WTC11 (cell line): ENCODE data around the gene UGCG. TPM values are rescaled to one million over a fixed set of nuclear protein-coding genes. Genes with fewer than 3 reads are reported as not detected.

Experiments
- ATAC-seq: fragments of 200-7000 bp; cut with Tn5 transposase; 2 replicates; pipeline ENCODE4 v1.10.0; 2021; ENCODE audit warnings: mild to moderate bottlenecking, moderate library complexity
- CTCF ChIA-PET: fragments of 300-600 bp; sonication (Branson Sonifier 250); formaldehyde crosslinking; loops from one replicate; lab custom pipeline; 2021; ENCODE audit warnings: antibody characterized with exemption; lab: Charles Lee
- POLR2A ChIA-PET: fragments of 350-600 bp; sonication (Branson Sonifier 250); formaldehyde crosslinking; loops from one replicate; lab custom pipeline; 2021; ENCODE audit warnings: antibody characterized with exemption; lab: Charles Lee
- DNase-seq: peaks from one replicate; pipeline ENCODE4 v3.0.0; 2021; ENCODE audit warnings: low spot score
- H3K27ac Mint-ChIP-seq: 2 replicates; pipeline ENCODE4 v1.8.0; 2021; ENCODE audit warnings: mixed read lengths
- H3K27me3 Mint-ChIP-seq: 2 replicates; pipeline ENCODE4 v1.8.0; 2021; ENCODE audit warnings: low read depth, mild to moderate bottlenecking, moderate library complexity, mixed read lengths
- H3K36me3 Mint-ChIP-seq: 2 replicates; pipeline ENCODE4 v1.8.0; 2021; ENCODE audit warnings: mixed read lengths
- H3K4me1 Mint-ChIP-seq: 2 replicates; pipeline ENCODE4 v1.8.0; 2022; ENCODE audit warnings: mixed read lengths
- H3K4me3 Mint-ChIP-seq: 2 replicates; pipeline ENCODE4 v1.8.0; 2021; ENCODE audit warnings: mild to moderate bottlenecking, moderate library complexity, mixed read lengths
- H3K9me3 Mint-ChIP-seq: 2 replicates; pipeline ENCODE4 v1.8.0; 2021; ENCODE audit warnings: mixed read lengths
- EMX1 ChIP-seq: fragments of 250-450 bp; sonication (Bioruptor Pico); IDR thresholded peaks from 2 replicates; pipeline ENCODE4 v1.8.0; 2021; ENCODE audit warnings: mild to moderate bottlenecking
- FOXJ3 ChIP-seq: sonication (generic); formaldehyde crosslinking; IDR thresholded peaks from 2 replicates; pipeline ENCODE4 v1.9.0; 2021; ENCODE audit warnings: missing genetic modification reagents, mild to moderate bottlenecking, borderline replicate concordance
- FOXK1 ChIP-seq: sonication (generic); formaldehyde crosslinking; IDR thresholded peaks from 2 replicates; pipeline ENCODE4 v1.8.0; 2022; ENCODE audit warnings: mild to moderate bottlenecking, moderate library complexity, missing genetic modification reagents
- NFATC4 ChIP-seq: fragments of 250-450 bp; sonication (Bioruptor Pico); IDR thresholded peaks from 2 replicates; pipeline ENCODE4 v1.9.0; 2021; ENCODE audit warnings: mild to moderate bottlenecking
- NR1H2 ChIP-seq: sonication (generic); formaldehyde crosslinking; IDR thresholded peaks from 2 replicates; pipeline ENCODE4 v1.9.0; 2021; ENCODE audit warnings: mild to moderate bottlenecking, moderate library complexity, missing genetic modification reagents
- RORB ChIP-seq: fragments of 250-450 bp; sonication (Bioruptor Pico); IDR thresholded peaks from 2 replicates; pipeline ENCODE4 v1.9.0; 2021; ENCODE audit warnings: mild to moderate bottlenecking
- TEAD1 ChIP-seq: sonication (generic); formaldehyde crosslinking; IDR thresholded peaks from 2 replicates; pipeline ENCODE4 v1.8.0; 2022; ENCODE audit warnings: mild to moderate bottlenecking, missing genetic modification reagents
- ZNF138 ChIP-seq: sonication (generic); formaldehyde crosslinking; conservative IDR thresholded peaks from 2 replicates; pipeline ENCODE4 v1.8.1; 2022; ENCODE audit warnings: mild to moderate bottlenecking, moderate library complexity, missing genetic modification reagents
- ZNF232 ChIP-seq: sonication (generic); formaldehyde crosslinking; IDR thresholded peaks from 2 replicates; pipeline ENCODE4 v1.8.0; 2022; ENCODE audit warnings: mild to moderate bottlenecking, missing genetic modification reagents
- ZNF263 ChIP-seq: sonication (generic); formaldehyde crosslinking; IDR thresholded peaks from 2 replicates; pipeline ENCODE4 v1.8.1; 2022; ENCODE audit warnings: low read depth, mild to moderate bottlenecking, moderate library complexity, missing genetic modification reagents
- ZNF423 ChIP-seq: fragments of 250-450 bp; sonication (Bioruptor Pico); IDR thresholded peaks from 2 replicates; pipeline ENCODE4 v2.1.2; 2022; ENCODE audit warnings: mild to moderate bottlenecking, moderate library complexity
- total RNA-seq: library from RNA; stranded (reverse); gene quantifications from 3 replicates; pipeline ENCODE4 v1.2.3, GENCODE V29; 2021
- TF ChIP-seq, protein P1 (sequence below): fragments of 250-450 bp; sonication (Bioruptor Pico); conservative IDR thresholded peaks from 2 replicates; pipeline ENCODE4 v1.9.0; 2021; ENCODE audit warnings: mild to moderate bottlenecking
- TF ChIP-seq, protein P2 (sequence below): fragments of 200-600 bp; IDR thresholded peaks from 2 replicates; pipeline ENCODE4 v1.8.0; 2022; ENCODE audit warnings: antibody characterized with exemption
- TF ChIP-seq, protein P3 (sequence below): sonication (generic); formaldehyde crosslinking; IDR thresholded peaks from 2 replicates; pipeline ENCODE4 v1.8.1; 2023; ENCODE audit warnings: mild to moderate bottlenecking, missing genetic modification reagents, borderline replicate concordance
- TF ChIP-seq, protein P4 (sequence below): fragments of 250-450 bp; sonication (Bioruptor Pico); IDR thresholded peaks from 2 replicates; pipeline ENCODE4 v1.9.0; 2021; ENCODE audit warnings: mild to moderate bottlenecking
- TF ChIP-seq, protein P5 (sequence below): sonication (generic); formaldehyde crosslinking; IDR thresholded peaks from 2 replicates; pipeline ENCODE4 v1.8.0; 2022; ENCODE audit warnings: mild to moderate bottlenecking, missing genetic modification reagents
- TF ChIP-seq, protein P6 (sequence below): sonication (generic); formaldehyde crosslinking; IDR thresholded peaks from 2 replicates; pipeline ENCODE4 v1.8.0; 2023; ENCODE audit warnings: missing genetic modification reagents
- TF ChIP-seq, protein P7 (sequence below): sonication (generic); formaldehyde crosslinking; IDR thresholded peaks from 2 replicates; pipeline ENCODE4 v1.8.1; 2023; ENCODE audit warnings: mild to moderate bottlenecking, missing genetic modification reagents
- TF ChIP-seq, protein P8 (sequence below): sonication (generic); formaldehyde crosslinking; IDR thresholded peaks from 2 replicates; pipeline ENCODE4 v1.8.0; 2022; ENCODE audit warnings: mild to moderate bottlenecking, missing genetic modification reagents

UGCG gene
- total RNA-seq, 1 experiment from 2014 or later, result 37.5 TPM

DNA sequence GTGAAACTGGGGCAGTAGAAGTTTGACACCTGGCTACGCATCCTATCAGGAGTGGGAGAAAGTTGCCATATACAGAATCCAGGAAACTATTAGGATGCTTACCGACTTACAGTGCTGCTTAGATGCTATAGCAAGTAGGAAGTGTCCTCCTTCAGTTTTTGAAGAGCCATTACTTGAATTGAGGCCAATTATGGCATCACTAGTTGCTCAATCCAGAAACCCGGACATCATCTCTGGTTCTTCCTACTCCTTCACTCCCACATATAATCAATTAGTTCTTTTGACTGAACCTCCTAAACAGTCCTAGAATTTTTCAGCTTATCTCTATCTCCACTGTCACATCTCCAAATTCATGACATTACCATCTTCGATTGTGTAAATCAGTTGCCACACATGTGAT is 41.8 kb upstream of the UGCG start (continued):
- TF ChIP-seq RORB (CRISPR knock-in tag) (no peak), ZNF423 (CRISPR knock-in tag) (no peak), ZNF232 (CRISPR knock-in tag) (no peak), ZNF263 (CRISPR knock-in tag) (no peak), FOXK1 (no peak), NR1H2 (CRISPR knock-in tag) (no peak)
- TF ChIP-seq, protein P1, sequence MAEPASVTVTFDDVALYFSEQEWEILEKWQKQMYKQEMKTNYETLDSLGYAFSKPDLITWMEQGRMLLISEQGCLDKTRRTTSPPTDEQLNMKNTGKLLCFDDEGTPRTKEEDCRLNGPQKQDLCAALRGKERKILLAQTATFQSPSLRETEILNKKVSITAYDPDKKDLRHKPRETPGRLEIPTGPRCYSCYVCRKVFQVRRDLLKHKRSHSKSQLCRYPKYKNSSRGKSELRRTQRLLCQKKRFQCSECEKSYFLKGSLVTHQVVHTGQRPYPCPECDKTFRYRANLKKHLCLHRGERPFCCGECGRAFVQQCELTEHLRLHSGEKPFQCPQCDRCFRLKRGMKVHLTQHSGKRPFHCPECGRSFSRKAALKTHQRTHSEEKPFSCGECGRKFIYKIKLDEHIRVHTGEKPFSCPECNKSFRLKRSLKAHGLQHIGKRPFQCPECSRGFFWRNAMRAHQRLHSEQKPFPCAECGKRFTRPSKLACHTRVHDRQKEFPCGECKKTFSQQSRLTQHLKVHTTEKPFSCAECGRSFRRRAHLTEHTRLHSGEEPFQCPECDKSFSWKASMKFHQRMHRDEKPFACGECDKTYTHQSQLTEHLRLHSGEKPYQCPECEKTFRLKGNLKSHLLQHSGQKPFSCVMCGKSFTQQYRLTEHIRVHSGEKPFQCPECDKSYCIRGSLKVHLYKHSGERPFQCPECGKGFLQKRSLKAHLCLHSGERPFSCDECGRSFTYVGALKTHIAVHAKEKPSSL (CRISPR knock-in tag), result no peak
- TF ChIP-seq, protein P2, sequence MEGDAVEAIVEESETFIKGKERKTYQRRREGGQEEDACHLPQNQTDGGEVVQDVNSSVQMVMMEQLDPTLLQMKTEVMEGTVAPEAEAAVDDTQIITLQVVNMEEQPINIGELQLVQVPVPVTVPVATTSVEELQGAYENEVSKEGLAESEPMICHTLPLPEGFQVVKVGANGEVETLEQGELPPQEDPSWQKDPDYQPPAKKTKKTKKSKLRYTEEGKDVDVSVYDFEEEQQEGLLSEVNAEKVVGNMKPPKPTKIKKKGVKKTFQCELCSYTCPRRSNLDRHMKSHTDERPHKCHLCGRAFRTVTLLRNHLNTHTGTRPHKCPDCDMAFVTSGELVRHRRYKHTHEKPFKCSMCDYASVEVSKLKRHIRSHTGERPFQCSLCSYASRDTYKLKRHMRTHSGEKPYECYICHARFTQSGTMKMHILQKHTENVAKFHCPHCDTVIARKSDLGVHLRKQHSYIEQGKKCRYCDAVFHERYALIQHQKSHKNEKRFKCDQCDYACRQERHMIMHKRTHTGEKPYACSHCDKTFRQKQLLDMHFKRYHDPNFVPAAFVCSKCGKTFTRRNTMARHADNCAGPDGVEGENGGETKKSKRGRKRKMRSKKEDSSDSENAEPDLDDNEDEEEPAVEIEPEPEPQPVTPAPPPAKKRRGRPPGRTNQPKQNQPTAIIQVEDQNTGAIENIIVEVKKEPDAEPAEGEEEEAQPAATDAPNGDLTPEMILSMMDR, result no peak
- TF ChIP-seq, protein P3, sequence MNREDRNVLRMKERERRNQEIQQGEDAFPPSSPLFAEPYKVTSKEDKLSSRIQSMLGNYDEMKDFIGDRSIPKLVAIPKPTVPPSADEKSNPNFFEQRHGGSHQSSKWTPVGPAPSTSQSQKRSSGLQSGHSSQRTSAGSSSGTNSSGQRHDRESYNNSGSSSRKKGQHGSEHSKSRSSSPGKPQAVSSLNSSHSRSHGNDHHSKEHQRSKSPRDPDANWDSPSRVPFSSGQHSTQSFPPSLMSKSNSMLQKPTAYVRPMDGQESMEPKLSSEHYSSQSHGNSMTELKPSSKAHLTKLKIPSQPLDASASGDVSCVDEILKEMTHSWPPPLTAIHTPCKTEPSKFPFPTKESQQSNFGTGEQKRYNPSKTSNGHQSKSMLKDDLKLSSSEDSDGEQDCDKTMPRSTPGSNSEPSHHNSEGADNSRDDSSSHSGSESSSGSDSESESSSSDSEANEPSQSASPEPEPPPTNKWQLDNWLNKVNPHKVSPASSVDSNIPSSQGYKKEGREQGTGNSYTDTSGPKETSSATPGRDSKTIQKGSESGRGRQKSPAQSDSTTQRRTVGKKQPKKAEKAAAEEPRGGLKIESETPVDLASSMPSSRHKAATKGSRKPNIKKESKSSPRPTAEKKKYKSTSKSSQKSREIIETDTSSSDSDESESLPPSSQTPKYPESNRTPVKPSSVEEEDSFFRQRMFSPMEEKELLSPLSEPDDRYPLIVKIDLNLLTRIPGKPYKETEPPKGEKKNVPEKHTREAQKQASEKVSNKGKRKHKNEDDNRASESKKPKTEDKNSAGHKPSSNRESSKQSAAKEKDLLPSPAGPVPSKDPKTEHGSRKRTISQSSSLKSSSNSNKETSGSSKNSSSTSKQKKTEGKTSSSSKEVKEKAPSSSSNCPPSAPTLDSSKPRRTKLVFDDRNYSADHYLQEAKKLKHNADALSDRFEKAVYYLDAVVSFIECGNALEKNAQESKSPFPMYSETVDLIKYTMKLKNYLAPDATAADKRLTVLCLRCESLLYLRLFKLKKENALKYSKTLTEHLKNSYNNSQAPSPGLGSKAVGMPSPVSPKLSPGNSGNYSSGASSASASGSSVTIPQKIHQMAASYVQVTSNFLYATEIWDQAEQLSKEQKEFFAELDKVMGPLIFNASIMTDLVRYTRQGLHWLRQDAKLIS (CRISPR knock-in tag), result no peak
- TF ChIP-seq, all 79 proteins: peak for 0

DNA sequence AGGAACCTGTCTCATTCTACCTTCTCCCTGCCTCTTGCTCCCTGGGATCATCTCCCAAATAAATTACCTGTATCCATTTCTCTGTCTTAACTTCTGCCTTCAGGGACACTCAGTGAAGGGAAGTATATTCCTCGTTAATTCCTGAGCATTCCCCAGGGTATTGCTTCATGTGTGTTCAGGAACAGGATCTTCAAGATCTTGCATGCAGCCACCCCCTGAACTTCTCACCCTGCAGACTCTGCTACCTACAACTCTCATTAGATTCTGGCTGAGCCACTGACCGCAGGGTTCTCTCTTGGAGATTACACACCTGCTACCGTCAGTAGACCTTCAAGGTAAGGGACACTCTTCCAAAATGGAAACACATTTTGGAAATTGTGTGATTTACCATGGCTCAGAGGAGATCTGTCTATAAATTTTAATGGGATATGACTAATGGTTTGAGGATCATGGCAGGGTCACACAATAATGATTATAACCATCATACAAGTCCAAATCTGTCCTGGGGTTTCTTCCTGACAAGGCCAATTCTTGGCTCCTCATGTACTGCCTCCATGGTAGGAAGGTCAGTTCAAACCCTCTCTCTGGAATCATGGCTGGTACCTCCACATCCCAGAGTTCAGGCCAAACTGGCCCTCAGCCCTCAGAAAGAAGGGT is 38.9 kb upstream of the UGCG start:
- H3K4me3 Mint-ChIP-seq, result no peak overlapping the region
- H3K9me3 Mint-ChIP-seq, result no peaks in the 10 kb centered on the region
- DNase-seq, result no peak
- CTCF ChIA-PET, result no interaction called here
- ATAC-seq, result no peak
- POLR2A ChIA-PET, result no interaction called here
- H3K27me3 Mint-ChIP-seq, result no peaks in the 10 kb centered on the region
- H3K4me1 Mint-ChIP-seq, result no peaks in the 10 kb centered on the region
- H3K36me3 Mint-ChIP-seq, result no peaks in the 10 kb centered on the region
- H3K27ac Mint-ChIP-seq, result no peak overlapping the region
- TF ChIP-seq, protein P4, sequence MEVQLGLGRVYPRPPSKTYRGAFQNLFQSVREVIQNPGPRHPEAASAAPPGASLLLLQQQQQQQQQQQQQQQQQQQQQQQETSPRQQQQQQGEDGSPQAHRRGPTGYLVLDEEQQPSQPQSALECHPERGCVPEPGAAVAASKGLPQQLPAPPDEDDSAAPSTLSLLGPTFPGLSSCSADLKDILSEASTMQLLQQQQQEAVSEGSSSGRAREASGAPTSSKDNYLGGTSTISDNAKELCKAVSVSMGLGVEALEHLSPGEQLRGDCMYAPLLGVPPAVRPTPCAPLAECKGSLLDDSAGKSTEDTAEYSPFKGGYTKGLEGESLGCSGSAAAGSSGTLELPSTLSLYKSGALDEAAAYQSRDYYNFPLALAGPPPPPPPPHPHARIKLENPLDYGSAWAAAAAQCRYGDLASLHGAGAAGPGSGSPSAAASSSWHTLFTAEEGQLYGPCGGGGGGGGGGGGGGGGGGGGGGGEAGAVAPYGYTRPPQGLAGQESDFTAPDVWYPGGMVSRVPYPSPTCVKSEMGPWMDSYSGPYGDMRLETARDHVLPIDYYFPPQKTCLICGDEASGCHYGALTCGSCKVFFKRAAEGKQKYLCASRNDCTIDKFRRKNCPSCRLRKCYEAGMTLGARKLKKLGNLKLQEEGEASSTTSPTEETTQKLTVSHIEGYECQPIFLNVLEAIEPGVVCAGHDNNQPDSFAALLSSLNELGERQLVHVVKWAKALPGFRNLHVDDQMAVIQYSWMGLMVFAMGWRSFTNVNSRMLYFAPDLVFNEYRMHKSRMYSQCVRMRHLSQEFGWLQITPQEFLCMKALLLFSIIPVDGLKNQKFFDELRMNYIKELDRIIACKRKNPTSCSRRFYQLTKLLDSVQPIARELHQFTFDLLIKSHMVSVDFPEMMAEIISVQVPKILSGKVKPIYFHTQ (CRISPR knock-in tag), result no peak
- no peak for TF ChIP-seq EMX1 (CRISPR knock-in tag)
- TF ChIP-seq NFATC4 (CRISPR knock-in tag), result no peak
- TF ChIP-seq ZNF138 (CRISPR knock-in tag), result no peak
- no peak for TF ChIP-seq NR1H2 (CRISPR knock-in tag)
- TF ChIP-seq, protein P5, sequence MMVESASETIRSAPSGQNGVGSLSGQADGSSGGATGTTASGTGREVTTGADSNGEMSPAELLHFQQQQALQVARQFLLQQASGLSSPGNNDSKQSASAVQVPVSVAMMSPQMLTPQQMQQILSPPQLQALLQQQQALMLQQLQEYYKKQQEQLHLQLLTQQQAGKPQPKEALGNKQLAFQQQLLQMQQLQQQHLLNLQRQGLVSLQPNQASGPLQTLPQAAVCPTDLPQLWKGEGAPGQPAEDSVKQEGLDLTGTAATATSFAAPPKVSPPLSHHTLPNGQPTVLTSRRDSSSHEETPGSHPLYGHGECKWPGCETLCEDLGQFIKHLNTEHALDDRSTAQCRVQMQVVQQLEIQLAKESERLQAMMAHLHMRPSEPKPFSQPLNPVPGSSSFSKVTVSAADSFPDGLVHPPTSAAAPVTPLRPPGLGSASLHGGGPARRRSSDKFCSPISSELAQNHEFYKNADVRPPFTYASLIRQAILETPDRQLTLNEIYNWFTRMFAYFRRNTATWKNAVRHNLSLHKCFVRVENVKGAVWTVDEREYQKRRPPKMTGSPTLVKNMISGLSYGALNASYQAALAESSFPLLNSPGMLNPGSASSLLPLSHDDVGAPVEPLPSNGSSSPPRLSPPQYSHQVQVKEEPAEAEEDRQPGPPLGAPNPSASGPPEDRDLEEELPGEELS, result no peak
- TF ChIP-seq, protein P6, sequence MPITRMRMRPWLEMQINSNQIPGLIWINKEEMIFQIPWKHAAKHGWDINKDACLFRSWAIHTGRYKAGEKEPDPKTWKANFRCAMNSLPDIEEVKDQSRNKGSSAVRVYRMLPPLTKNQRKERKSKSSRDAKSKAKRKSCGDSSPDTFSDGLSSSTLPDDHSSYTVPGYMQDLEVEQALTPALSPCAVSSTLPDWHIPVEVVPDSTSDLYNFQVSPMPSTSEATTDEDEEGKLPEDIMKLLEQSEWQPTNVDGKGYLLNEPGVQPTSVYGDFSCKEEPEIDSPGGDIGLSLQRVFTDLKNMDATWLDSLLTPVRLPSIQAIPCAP (CRISPR knock-in tag), result no peak
- TF ChIP-seq FOXJ3 (CRISPR knock-in tag), result no peak
- TF ChIP-seq, protein P7, sequence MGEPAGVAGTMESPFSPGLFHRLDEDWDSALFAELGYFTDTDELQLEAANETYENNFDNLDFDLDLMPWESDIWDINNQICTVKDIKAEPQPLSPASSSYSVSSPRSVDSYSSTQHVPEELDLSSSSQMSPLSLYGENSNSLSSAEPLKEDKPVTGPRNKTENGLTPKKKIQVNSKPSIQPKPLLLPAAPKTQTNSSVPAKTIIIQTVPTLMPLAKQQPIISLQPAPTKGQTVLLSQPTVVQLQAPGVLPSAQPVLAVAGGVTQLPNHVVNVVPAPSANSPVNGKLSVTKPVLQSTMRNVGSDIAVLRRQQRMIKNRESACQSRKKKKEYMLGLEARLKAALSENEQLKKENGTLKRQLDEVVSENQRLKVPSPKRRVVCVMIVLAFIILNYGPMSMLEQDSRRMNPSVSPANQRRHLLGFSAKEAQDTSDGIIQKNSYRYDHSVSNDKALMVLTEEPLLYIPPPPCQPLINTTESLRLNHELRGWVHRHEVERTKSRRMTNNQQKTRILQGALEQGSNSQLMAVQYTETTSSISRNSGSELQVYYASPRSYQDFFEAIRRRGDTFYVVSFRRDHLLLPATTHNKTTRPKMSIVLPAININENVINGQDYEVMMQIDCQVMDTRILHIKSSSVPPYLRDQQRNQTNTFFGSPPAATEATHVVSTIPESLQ (CRISPR knock-in tag), result no peak
- TF ChIP-seq, protein P8, sequence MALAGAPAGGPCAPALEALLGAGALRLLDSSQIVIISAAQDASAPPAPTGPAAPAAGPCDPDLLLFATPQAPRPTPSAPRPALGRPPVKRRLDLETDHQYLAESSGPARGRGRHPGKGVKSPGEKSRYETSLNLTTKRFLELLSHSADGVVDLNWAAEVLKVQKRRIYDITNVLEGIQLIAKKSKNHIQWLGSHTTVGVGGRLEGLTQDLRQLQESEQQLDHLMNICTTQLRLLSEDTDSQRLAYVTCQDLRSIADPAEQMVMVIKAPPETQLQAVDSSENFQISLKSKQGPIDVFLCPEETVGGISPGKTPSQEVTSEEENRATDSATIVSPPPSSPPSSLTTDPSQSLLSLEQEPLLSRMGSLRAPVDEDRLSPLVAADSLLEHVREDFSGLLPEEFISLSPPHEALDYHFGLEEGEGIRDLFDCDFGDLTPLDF (CRISPR knock-in tag), result no peak
- TF ChIP-seq FOXK1, result no peak
- no peak for TF ChIP-seq TEAD1 (CRISPR knock-in tag)
